DND-41 (cell line): ENCODE data around the gene LMOD2.

Experiments
- EZH2 ChIP-seq: IDR thresholded peaks from 3 replicates; pipeline ENCODE4 v1.6.1; 2012; ENCODE audit warnings: borderline replicate concordance, low read depth, mild to moderate bottlenecking, moderate library complexity, low read length, inconsistent platforms; ENCODE audit not compliant: severe bottlenecking
- TF ChIP-seq, protein P1 (sequence below): IDR thresholded peaks from 2 replicates; pipeline ENCODE4 v1.5.1; 2012; ENCODE audit warnings: borderline replicate concordance, low read length, moderate library complexity, mild to moderate bottlenecking; ENCODE audit not compliant: poor library complexity, severe bottlenecking; ENCODE audit errors: extremely low read depth

DNA sequence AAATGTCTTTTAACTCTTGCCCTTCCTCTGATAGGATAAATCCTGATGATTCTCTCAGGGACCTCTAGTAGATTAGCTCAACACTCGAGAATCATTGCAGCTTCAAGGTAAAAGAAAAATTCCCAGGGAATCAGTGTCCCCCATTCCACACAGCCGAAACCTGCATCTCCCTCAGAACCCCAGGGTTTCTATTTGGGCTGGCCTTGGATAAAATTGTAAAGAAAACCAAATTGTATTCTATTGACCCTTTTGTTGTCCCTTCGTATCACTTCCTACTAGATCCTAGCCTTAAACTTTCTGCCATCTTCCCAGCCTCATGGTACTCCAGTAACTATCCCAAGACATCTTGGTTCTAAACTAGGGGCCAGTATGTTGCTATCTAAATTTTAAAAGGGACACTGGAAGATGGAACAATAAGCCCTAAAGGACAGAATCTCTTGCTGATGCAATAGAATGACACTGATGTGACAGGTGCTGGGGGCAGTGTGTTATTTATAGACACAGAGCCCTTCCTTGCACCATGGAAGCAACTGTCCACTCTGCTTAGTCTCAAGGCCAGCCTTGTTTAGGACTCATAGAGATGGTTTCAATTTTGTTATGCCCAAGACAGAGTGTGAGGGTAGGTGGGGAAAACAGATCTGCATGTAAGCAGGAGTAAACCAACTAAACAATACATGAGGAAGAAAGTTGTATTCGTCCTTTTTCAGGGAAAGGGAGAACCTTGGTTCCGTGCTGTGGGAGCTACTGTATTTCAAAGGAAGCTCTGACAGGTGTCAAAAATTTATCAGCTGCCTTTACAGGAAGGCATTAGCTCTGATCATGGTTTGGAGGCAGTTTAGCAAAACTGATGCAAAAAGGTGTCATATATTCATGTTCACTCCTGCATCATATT, 46.4 kb upstream of the LMOD2 start:
- TF ChIP-seq, protein P1, sequence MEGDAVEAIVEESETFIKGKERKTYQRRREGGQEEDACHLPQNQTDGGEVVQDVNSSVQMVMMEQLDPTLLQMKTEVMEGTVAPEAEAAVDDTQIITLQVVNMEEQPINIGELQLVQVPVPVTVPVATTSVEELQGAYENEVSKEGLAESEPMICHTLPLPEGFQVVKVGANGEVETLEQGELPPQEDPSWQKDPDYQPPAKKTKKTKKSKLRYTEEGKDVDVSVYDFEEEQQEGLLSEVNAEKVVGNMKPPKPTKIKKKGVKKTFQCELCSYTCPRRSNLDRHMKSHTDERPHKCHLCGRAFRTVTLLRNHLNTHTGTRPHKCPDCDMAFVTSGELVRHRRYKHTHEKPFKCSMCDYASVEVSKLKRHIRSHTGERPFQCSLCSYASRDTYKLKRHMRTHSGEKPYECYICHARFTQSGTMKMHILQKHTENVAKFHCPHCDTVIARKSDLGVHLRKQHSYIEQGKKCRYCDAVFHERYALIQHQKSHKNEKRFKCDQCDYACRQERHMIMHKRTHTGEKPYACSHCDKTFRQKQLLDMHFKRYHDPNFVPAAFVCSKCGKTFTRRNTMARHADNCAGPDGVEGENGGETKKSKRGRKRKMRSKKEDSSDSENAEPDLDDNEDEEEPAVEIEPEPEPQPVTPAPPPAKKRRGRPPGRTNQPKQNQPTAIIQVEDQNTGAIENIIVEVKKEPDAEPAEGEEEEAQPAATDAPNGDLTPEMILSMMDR: no peak
- no peak for TF ChIP-seq EZH2
